Fibroblast of pulmonary artery (primary cell): ENCODE data around the gene LYRM2.

ENCODE experiments used
- DNase-seq: peaks from one replicate; pipeline ENCODE4 v3.0.0-alpha.2; 2010; ENCODE audit warnings: low read depth
- H3K4me3 ChIP-seq: replicated peaks from 2 replicates; pipeline ENCODE4 v1.5.1; 2011; ENCODE audit warnings: low read depth, mild to moderate bottlenecking, control low read depth, low read length, moderate library complexity
- TF ChIP-seq, protein P1 (sequence below): IDR thresholded peaks from 2 replicates; pipeline ENCODE4 v1.5.1; 2011; ENCODE audit warnings: mild to moderate bottlenecking, control low read depth, low read length, inconsistent platforms; ENCODE audit errors: missing control alignments

LYRM2 gene, protein sequence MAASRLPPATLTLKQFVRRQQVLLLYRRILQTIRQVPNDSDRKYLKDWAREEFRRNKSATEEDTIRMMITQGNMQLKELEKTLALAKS

DNA sequence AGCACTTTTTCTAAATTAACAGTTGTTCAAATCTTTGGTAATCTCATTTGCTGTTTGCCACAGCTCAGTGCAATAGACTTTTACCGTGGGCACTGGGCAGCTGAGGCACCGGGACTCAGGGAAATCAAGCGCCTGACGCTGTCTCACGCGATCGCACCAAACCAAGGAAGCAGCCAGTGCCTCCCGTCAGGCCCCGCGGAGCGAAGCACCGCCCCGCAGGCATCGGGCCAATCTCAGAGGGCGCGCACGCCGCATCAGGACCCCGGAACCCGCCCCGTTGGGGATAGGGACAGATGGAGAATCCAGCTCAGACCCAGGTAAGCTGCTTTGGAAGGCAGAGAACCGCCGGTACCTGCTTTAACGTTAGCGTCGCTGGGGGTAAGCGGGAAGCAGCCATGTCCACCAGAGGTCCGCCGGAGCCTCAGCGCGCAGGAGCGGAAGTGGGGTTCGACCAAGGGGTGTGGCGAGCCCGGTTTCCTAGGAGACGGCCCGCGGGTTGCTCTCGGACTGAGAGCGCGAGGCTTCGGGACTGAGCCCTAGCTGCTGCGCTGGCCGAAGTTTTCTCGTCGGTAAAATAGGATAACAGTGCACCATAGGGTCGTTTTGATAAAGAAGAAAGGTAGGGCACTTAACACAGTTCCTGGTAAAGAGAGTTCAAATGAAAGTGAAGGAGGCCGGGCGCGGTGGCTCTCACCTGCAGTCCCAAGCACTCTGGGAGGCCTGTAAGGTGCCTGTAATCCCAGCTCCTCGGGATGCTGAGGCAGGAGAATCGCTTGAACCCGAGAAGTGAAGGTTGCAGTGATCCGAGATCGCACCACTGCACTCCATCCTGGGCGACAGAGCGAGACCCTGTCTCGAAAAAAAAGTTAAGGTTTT is at the start of gene LYRM2:
LYRM2 (minus strand) TSS at position 428 of the 876 bp plus-strand sequence; CDS start at position 397, 31 bp downstream.
- peak within 1 kb of the TSS; percentile 67 for H3K4me3 ChIP-seq
- TF ChIP-seq, protein P1, sequence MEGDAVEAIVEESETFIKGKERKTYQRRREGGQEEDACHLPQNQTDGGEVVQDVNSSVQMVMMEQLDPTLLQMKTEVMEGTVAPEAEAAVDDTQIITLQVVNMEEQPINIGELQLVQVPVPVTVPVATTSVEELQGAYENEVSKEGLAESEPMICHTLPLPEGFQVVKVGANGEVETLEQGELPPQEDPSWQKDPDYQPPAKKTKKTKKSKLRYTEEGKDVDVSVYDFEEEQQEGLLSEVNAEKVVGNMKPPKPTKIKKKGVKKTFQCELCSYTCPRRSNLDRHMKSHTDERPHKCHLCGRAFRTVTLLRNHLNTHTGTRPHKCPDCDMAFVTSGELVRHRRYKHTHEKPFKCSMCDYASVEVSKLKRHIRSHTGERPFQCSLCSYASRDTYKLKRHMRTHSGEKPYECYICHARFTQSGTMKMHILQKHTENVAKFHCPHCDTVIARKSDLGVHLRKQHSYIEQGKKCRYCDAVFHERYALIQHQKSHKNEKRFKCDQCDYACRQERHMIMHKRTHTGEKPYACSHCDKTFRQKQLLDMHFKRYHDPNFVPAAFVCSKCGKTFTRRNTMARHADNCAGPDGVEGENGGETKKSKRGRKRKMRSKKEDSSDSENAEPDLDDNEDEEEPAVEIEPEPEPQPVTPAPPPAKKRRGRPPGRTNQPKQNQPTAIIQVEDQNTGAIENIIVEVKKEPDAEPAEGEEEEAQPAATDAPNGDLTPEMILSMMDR: no peak
- DNase-seq: peak; percentile 94

DNA sequence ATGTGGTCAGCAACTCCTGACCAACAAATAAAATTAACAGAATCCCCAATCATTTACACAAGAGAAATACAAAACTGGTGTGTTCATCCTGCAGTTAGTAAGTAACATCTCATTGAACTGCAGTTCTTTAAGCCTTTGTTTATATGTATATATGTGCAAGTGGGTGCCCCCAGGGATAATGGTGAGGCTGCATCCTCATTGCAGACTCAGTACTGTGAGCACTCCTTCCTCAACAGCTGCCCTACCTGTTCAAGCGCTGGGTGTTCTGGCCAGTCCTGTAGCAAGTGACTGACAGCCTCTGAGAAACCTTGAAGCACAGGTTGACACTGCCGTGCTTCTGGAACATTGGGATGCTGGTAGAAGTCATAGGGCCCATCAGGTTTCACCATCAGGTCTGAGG is 49.8 kb upstream of the LYRM2 start:
- TF ChIP-seq, protein P1: no peak
- DNase-seq: no peak
- no peak overlapping the region for H3K4me3 ChIP-seq

DNA sequence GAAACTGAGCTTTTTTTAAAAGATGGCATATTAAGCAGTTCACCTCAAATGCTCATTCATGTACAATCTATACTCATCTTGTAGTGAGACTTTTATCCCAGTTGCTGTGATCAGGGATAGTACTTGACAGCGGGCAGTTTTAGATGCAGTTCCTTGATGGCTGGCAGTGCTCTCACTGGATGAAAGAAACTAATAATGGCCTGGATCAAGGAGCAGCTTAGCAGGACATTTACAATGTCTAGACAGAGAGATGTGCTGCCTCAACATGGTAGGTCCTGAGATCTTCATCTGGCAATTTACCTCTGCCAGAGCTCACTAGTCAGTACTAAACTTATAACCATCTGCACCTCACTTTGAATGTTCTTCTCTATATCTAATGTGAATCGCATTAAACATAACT is 46.8 kb upstream of the LYRM2 start:
- TF ChIP-seq, protein P1: no peak
- DNase-seq: no peak
- no peak overlapping the region for H3K4me3 ChIP-seq

DNA sequence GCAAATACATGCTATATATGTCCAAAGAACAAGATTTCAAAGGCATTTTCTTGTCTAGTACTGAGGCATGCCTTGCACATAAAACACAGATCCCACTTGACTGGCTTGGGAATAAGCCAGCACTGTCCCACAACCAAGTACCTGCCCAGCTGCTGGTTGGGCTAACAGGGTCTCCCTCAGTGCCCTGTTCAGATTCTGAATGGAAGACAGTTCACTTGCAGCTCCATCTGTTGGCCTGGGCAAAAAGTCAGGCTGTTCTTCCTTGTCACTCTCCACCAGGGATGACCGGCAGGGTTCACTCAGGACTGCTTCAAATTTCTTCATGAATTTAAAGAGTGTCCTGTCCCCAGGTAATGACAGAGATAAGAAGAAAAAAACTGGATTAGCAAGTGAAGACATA is 44.4 kb upstream of the LYRM2 start:
- H3K4me3 ChIP-seq: no peak overlapping the region
- no peak for DNase-seq
- TF ChIP-seq, protein P1: no peak

DNA sequence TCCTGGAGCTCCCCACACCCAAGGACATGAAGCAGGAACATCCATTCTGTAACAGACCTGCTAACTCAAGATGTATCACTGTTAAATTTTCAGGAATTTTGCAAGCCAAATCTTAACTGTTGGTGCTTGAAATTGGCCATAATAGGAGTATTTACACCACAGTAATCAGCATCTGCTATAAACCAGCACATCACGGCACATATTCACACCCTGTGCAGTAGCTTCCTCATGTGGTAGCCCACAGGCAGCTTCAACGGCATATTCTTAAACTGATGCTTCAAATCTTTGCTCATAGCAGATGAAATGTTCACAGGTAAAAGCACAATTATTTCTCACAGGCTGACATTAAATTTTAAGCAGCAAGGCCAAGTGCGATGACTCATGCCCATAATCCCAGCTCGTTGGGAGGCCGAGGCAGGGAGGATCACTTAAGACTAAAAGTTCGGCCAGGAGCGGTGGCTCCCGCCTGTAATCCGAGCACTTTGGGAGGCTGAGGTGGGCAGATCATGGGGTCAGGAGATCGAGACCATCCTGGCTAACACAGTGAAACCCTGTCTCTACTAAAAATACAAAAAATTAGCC is 43.5 kb upstream of the LYRM2 start:
- no peak overlapping the region for H3K4me3 ChIP-seq
- TF ChIP-seq, protein P1: no peak
- no peak for DNase-seq

DNA sequence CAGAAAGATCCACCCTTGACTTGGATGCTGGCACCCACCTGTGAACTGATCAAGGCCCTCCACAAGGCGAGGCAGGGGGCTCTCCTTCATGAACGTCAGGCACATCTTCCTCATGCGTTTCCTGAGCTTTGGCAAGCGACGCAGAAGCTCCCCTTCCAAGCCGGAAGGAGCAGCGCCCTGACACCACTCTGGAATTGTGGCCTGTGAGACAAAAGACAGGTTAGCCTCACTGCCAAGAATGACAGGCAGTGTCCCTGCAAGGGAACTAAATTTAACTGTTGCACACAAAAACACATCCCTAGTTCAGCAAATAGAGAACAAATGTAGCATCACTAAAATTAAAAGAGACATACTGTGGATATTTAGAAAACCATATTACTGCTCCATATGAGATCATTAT is 42.0 kb upstream of the LYRM2 start:
- TF ChIP-seq, protein P1: no peak
- H3K4me3 ChIP-seq: no peak overlapping the region
- DNase-seq: no peak
